A172 (cell line): ENCODE measurements around the gene NFAT5. TPM values are rescaled to one million over a fixed set of nuclear protein-coding genes. Genes with fewer than 3 reads are reported as not detected.
"Not testable (repeated sequence)": the region's sequence is repeated elsewhere in the genome, so short reads cannot be mapped to it uniquely, and the experiment has no call there.

Experiments used
- DNase-seq: peaks from one replicate; pipeline ENCODE4 v3.0.0-alpha.2; 2015; ENCODE audit warnings: low spot score
- total RNA-seq: library from RNA; depleted of rRNA; stranded (reverse); fragments of >200 nt; shearing (Covaris generic); gene quantifications from 2 replicates; pipeline ENCODE4 v1.2.3, GENCODE V29; 2014

The NFAT5 gene
- total RNA-seq, 1 experiment from 2014 or later, result 11.1 TPM

GRCh38 chr16:69706256-69706974 lies 140.6 kb downstream of the NFAT5 start:
- DNase-seq, result no peak

GRCh38 chr16:69706975-69707340 lies 141.2 kb downstream of the NFAT5 start:
- DNase-seq, result no peak

GRCh38 chr16:69707920-69708683 lies 142.3 kb downstream of the NFAT5 start:
- DNase-seq, result no peak

GRCh38 chr16:69709456-69710084 lies 143.8 kb downstream of the NFAT5 start:
- peak; percentile 79 for DNase-seq

- peak; percentile 38 for DNase-seq
Measured at GRCh38 chr16:69711115-69711740, 145.5 kb downstream of the NFAT5 start.

GRCh38 chr16:69712277-69712676 lies 146.5 kb downstream of the NFAT5 start:
- no peak for DNase-seq

GRCh38 chr16:69712914-69713581 lies 147.3 kb downstream of the NFAT5 start:
- no peak for DNase-seq

GRCh38 chr16:69717066-69717465 lies 151.3 kb downstream of the NFAT5 start:
- no peak for DNase-seq

GRCh38 chr16:69718111-69718764 lies 152.5 kb downstream of the NFAT5 start:
- DNase-seq, result no peak

GRCh38 chr16:69720822-69721430 lies 155.2 kb downstream of the NFAT5 start:
- DNase-seq, result no peak

- DNase-seq, result no peak
Measured at GRCh38 chr16:69721441-69721957, 155.7 kb downstream of the NFAT5 start.

- no peak for DNase-seq
Measured at GRCh38 chr16:69724414-69724873, 158.7 kb downstream of the NFAT5 start.

- peak; percentile 33 for DNase-seq
Measured at GRCh38 chr16:69724981-69725479, 159.3 kb downstream of the NFAT5 start.

GRCh38 chr16:69725480-69726312 lies 159.9 kb downstream of the NFAT5 start:
- DNase-seq, result peak; percentile 19

- peak; percentile 99 for DNase-seq
Measured at GRCh38 chr16:69726313-69727060, 160.7 kb downstream of the NFAT5 start, which contains the start of gene NQO1. NQO1 (minus strand) TSS chr16:69726560; CDS start chr16:69726439, 121 bp downstream.

- DNase-seq, result no peak
Measured at GRCh38 chr16:69727916-69728270, 162.1 kb downstream of the NFAT5 start.

GRCh38 chr16:69729030-69729429 lies 163.3 kb downstream of the NFAT5 start:
- DNase-seq, result not testable (repeated sequence)

GRCh38 chr16:69731280-69731679 lies 165.5 kb downstream of the NFAT5 start:
- DNase-seq, result not testable (repeated sequence)
